GM21360 (cell line): ENCODE results near the gene CACNA2D4.
"Not testable (repeated sequence)": the region's sequence is repeated elsewhere in the genome, so short reads cannot be mapped to it uniquely, and the experiment has no call there.

Experiments used
- ATAC-seq: cut with Tn5 transposase; IDR thresholded peaks from one replicate; pipeline ENCODE4 v1.9.1; 2021; ENCODE audit warnings: mild to moderate bottlenecking, moderate library complexity; ENCODE audit not compliant: unreplicated experiment

CACNA2D4 gene, protein sequence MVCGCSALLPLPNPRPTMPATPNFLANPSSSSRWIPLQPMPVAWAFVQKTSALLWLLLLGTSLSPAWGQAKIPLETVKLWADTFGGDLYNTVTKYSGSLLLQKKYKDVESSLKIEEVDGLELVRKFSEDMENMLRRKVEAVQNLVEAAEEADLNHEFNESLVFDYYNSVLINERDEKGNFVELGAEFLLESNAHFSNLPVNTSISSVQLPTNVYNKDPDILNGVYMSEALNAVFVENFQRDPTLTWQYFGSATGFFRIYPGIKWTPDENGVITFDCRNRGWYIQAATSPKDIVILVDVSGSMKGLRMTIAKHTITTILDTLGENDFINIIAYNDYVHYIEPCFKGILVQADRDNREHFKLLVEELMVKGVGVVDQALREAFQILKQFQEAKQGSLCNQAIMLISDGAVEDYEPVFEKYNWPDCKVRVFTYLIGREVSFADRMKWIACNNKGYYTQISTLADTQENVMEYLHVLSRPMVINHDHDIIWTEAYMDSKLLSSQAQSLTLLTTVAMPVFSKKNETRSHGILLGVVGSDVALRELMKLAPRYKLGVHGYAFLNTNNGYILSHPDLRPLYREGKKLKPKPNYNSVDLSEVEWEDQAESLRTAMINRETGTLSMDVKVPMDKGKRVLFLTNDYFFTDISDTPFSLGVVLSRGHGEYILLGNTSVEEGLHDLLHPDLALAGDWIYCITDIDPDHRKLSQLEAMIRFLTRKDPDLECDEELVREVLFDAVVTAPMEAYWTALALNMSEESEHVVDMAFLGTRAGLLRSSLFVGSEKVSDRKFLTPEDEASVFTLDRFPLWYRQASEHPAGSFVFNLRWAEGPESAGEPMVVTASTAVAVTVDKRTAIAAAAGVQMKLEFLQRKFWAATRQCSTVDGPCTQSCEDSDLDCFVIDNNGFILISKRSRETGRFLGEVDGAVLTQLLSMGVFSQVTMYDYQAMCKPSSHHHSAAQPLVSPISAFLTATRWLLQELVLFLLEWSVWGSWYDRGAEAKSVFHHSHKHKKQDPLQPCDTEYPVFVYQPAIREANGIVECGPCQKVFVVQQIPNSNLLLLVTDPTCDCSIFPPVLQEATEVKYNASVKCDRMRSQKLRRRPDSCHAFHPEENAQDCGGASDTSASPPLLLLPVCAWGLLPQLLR

DNA sequence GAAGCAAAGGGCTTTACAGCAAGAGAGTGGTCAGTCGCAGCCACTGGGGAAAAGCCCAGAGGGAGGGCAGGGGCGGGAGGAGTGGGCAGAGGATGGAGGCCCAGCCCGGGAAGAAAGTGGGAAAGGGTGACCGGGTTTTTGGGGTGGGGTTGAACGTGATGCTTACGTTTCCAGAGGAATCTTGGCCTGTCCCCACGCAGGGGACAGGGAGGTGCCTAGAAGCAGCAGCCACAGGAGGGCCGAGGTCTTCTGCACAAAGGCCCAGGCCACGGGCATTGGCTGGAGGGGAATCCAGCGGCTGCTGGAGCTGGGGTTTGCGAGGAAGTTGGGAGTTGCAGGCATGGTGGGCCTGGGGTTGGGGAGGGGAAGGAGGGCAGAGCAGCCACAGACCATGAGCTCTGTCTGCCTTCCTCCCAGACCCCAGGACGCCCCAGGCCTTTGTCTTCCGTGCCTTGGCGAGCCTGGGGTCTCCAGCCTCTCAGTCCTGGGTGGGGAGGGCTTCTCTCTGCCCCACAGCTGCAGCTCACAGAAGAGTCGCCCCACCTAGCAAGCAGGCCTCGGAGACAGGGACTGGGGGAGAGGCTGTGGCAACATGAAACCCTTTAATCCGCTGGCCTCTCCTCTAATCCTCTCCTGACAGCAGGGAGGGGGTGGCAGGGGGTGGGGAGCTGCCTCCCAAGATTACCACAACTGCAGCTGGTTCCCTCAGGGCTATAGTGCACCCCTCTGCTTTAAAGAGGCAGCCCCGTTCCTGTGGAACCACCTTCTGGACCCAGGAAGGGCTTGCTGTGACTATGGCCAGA lies at the start of gene CACNA2D4:
Gene CACNA2D4, minus strand, starts transcription at position 572 of the 803 bp plus-strand sequence. Its CDS starts 179 bp downstream, at position 393.
- no peak for ATAC-seq

DNA sequence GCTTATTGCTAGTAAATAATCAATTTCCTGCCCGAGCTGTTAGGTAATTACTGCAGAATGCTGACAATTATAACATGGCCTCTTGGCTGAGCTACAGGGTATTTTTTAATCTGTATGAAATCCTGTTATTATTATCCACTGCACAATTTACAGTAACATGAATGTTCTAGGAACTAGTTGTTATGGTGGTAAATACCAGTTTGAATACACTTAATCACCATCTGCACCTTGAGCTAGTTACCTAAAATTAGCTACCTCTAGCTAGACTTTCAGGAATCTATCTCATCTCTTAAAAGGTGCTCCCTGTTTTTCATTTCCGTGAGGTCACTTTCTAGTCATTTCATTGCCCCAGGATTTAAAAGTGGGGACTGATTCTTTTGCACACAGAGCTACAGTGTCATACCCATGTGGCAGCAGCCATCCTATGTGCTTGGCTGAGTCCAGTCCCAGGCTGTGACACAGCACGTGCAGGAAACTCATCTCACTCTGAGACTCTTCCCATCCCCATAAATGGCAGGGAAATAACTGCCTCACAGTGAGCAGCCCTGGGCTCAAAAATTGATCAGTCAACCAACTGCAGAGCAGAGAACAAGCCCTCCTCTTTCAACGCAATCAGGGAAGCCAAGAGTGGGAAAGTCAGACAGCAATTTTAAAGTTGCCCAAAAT lies 48.2 kb upstream of the CACNA2D4 start:
- ATAC-seq, result no peak

GRCh38 chr12:1965916-1966315 lies 47.5 kb upstream of the CACNA2D4 start:
- ATAC-seq, result no peak

- no peak for ATAC-seq
Observed at GRCh38 chr12:1962051-1963020, 43.9 kb upstream of the CACNA2D4 start.

- no peak for ATAC-seq
Observed at GRCh38 chr12:1956716-1957115, 38.3 kb upstream of the CACNA2D4 start.

DNA sequence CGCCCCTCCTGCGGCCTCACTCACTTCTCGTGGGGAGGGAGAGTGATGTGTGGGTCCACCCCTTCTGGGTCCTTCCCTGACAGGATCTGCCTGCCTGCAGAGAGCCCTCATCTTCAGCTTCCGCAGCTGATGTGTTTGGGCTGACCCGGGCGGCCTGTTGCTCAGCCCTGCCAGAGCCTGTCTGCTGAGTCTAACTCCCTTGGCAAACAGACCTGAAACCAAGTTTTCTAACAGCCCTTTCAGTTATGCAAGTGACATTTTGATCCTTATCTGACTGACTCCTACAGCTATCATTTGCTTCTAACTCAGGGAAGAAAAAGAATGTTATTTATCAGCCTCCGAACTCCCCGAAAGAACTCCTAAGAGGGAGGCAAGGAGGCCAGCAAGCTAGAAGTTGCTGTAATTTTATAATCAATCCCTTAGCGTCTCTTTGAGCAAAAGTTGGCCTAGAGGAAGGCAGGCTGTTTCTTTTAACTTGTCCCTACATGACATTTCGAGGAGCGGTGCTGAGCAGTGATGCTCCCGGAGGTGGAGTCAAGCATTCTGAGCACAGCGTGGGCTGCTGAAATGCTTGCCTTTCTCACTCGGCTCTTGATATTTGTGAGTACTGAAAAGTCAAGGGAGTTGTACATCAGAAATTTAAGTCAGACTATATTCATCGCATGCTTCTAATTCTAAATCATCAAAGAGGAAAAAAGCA lies 31.5 kb upstream of the CACNA2D4 start:
- ATAC-seq, result no peak

GRCh38 chr12:1948883-1949282 lies 30.4 kb upstream of the CACNA2D4 start:
- ATAC-seq, result no peak

DNA sequence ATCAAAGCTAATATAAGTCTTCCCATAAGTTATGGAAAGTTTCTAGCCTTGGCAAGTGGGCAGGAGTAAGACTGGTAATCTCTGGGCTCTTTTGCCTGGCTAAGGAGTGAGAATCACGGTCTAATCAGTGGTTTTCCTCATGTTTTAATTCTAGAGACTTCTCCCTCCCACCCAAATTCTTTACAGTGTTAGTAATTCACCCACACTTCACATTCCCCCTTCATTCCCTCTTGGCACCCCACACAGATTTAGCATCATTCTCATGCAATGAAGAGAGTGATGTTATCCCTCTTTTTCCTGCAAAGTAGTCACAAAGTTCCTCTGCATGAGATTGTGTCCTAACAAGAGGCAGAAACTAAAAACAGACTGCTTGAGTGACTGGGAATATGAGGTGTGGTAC lies 28.6 kb upstream of the CACNA2D4 start:
- no peak for ATAC-seq

GRCh38 chr12:1946296-1946695 lies 27.8 kb upstream of the CACNA2D4 start:
- no peak for ATAC-seq

DNA sequence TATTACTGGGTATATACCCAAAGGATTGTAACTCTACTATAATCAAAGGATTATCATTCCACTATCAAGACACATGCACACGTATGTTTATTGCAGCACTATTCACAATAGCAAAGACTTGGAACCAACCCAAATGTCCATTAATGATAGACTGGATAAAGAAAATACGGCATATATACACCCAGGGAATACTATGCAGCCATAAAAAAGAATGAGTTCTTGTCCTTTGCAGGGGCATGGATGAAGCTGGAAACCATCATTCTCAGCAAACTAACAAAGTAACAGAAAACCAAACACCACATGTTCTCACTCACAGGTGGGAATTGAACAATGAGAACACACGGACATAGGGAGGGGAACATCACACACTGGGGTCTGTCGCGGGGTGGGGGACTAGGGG lies 27.1 kb upstream of the CACNA2D4 start:
- not testable (repeated sequence) for ATAC-seq

GRCh38 chr12:1939801-1940607 lies 21.6 kb upstream of the CACNA2D4 start:
- no peak for ATAC-seq

- no peak for ATAC-seq
Observed at GRCh38 chr12:1939331-1939730, 20.9 kb upstream of the CACNA2D4 start.

DNA sequence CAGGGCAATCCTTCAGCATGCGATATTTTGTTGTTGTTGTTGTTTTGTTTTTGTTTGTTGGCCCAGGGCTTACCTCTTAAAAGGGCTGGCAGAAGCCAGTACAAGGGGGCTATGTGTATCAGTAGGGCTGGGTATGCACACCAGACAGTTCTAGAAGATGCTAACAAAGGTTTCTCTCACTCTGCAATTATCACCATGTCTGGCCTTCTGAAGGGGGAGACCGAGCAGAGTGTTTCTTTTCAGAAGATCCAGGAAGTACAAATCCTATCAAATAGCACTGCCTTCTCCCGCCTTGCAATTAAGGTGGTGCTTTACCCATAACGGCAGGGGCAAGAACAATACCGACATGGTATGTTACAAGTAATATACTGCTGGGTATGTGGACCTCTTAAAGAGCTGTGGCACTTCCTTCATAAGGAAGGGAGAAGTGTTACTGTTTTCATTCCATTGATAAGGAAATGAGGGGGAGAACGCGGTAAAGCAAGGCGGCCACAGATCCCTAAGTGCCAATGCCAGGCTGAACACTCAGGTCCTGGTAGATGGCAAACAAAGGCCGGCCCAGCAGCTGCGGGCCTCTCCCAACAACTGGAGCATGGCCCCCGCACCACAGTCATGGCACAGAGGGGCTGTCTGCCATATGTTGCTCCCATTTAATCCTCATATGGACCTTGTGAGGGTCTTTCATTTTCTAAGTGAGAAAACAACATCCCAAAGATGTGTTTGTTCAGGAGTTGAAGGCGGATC lies 19.2 kb upstream of the CACNA2D4 start:
- ATAC-seq, result no peak

DNA sequence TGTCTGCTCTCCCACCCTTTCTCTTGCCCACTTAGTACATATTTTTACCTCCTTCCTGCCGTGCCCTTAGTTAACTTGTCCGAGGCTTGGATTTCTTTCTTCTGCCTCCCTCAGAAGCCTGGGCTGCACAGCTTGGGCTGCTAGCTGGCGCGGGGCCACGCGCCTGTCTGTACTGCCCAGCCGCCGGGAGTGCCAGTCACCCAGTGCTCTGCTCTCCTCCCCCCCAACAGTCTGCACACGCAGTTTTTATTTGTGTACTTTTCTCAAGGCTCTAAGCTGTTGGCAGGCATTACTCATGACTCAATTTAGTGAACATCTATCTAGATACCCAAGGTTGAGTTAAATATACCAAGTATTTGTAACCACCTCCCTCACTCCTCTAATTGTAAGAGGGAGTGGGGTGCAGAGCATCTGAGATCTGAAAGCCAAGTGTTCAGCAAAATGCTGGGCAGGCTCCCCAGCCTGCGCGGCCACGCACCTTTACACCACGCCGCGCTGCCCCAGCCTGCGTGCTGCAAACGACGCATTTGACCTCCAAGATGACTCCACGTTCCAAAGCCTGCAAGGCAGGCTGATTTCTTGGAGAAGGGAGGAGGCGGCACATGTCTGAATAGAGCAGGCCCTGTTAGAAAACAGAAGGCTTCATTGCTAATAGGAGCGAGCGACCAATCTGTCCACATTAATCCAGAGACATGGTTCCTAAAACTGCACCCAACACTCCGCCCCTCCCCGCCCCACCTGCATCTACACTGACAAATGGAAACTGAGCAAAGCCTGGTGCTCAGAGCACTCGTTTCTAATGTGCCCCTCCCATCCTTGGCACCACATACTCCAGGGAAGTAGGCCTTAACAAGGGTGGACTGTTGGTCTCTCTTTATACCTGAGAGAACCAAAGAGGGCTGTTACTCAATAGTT lies 18.2 kb upstream of the CACNA2D4 start:
- ATAC-seq, result no peak

DNA sequence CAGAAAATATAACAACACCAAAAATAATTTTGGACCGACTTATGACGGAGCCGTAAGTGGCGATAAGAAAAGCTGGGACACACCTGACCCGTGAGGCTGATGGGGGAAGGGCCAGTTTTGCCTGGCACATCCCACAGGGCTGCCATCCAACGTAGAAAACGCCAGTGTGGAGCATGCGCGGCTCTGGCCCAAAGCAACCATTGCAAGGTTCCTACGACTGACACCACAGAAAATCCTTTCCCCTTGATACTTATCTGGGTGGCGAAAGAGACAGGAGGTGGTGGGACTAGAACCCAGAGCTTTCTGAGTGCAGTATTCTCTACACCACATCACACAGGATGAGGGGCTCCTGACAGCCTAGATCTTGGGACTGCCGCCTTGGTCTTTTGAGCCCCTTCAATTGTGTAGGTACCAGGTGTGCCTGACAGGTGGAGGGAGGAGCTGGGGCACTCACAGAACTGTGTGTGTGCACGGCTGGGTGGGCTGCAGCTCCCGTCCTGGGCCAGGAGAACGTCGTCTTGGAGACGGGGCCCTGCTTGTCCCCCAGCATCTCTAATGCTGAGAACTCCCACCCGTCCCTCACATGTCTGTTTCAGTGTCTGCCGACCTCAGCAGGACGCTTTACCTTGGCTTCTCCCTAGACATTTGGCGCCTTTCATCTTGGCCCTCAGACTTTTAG lies 17.4 kb upstream of the CACNA2D4 start:
- no peak for ATAC-seq
